DND-41 (cell line): ENCODE measurements around the gene GPR21.

Source experiments
- CTCF ChIP-seq: IDR thresholded peaks from 2 replicates; pipeline ENCODE4 v1.5.1; 2012; ENCODE audit warnings: borderline replicate concordance, low read length, moderate library complexity, mild to moderate bottlenecking; ENCODE audit not compliant: poor library complexity, severe bottlenecking; ENCODE audit errors: extremely low read depth
- EZH2 ChIP-seq: IDR thresholded peaks from 3 replicates; pipeline ENCODE4 v1.6.1; 2012; ENCODE audit warnings: borderline replicate concordance, low read depth, mild to moderate bottlenecking, moderate library complexity, low read length, inconsistent platforms; ENCODE audit not compliant: severe bottlenecking

DNA sequence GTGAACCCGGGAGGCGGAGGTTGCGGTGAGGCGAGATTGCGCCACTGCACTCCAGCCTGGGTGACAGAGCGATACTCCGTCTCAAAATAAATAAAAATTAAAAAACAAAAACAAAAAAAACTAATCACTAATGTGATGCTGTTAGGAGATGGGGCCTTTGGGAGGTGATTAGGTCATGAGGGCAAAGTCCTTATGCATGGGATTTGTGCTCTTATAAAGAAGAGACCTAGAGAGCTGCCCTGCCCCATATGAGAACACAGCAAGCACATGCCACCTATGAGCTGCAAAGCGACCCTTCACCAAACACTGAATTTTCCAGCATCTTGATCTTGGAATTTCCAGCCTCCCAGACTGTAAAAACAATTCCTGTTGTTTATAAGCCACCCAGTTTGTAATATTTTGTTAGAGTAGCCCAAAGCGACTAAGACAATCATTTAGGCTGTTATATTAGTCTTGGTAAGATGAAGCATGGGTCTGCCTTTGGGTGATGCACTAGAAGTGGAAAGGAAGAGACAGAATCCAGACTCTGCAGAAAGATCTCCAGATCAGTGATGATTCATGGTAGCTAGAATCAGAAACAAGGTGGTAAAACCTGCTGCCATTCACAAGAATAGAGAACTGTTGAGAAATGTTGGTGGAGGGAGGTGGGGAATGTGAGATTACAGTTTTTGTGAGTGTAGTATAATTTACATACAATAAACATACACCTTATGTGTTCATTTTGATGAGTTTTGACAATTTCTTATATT is 26.2 kb downstream of the GPR21 start:
- TF ChIP-seq CTCF (no peak), EZH2 (no peak)
